ENCODE results near the gene KAZN. TPM values are rescaled to one million over a fixed set of nuclear protein-coding genes. Genes with fewer than 3 reads are reported as not detected.

KAZN gene
- polyA plus RNA-seq, 2 of the 4 experiments (the other 2 are of a cell fraction) = 1.3 to 1.9 TPM

- no peak overlapping the region for H3K4me3 ChIP-seq
- POLR2A ChIA-PET = no interaction called here
- WGBS (ENCODE audit: missing lambda C conversion rate) = 47% methylated on average over 9 of the region's 9 CpGs
Observed at GRCh38 chr1:14761291-14762153, 163.0 kb downstream of the KAZN start.

GRCh38 chr1:14763977-14764376, 165.5 kb downstream of the KAZN start:
- no peak overlapping the region for H3K27ac ChIP-seq
- ChIA-PET CTCF (no interaction called here), POLR2A (no interaction called here)
- H3K4me1 ChIP-seq = 0 out of 3 replicates have a peak, but pooled peaks cover 6% of the 10 kb centered on the region
- H3K4me3 ChIP-seq = no peak overlapping the region
- DNase-seq (ENCODE audit: low read depth in 1 of 2, low spot score in 1 of 2) (no peak), ATAC-seq (no peak), FAIRE-seq (no peak)
- no peaks in the 10 kb centered on the region for H3K9me3 ChIP-seq
- 47% methylated on average over 6 of the region's 7 CpGs for WGBS (ENCODE audit: missing lambda C conversion rate)
- no peak for TF ChIP-seq POLR2A (IDR thresholded peaks at IDR 0.05; ENCODE audit: low read length)
- H3K4me2 ChIP-seq = no peak overlapping the region

More at GRCh38 chr1:14761291-14762153, 163.0 kb downstream of the KAZN start:
- Histone ChIP-seq H3K27ac (no peak overlapping the region), H3K9me3 (no peaks in the 10 kb centered on the region), H3K4me2 (no peak overlapping the region), H3K4me1 (0 out of 3 replicates have a peak, but pooled peaks cover 6% of the 10 kb centered on the region)
- ATAC-seq (no peak), DNase-seq (ENCODE audit: low read depth in 1 of 2, low spot score in 1 of 2) (no peak), FAIRE-seq (no peak)
- CTCF ChIA-PET = no interaction called here
- TF ChIP-seq RNF2 (IDR thresholded peaks at IDR 0.05; ENCODE audit: borderline replicate concordance, low read depth) (no peak), EHMT2 (IDR thresholded peaks at IDR 0.05; ENCODE audit: low read depth) (no peak), FOSB (CRISPR knock-in tag; IDR thresholded peaks at IDR 0.05) (no peak), NR3C1 (IDR thresholded peaks at IDR 0.05) (no peak), KDM5A (IDR thresholded peaks at IDR 0.05) (no peak), EP300 (IDR thresholded peaks at IDR 0.05) (no peak), RAD21 (conservative IDR thresholded peaks at IDR 0.05 in 1 of 2, IDR thresholded peaks at IDR 0.05 in 1 of 2) (no peak), CBX8 (IDR thresholded peaks at IDR 0.05) (no peak), CHD2 (IDR thresholded peaks at IDR 0.05; ENCODE audit: low read length, partially characterized antibody) (no peak), HDAC2 (IDR thresholded peaks at IDR 0.05) (no peak), TFCP2L1 (CRISPR knock-in tag; IDR thresholded peaks at IDR 0.05) (no peak), CEBPB (IDR thresholded peaks at IDR 0.05) (no peak), MAX (IDR thresholded peaks at IDR 0.05) (no peak), GATA3 (IDR thresholded peaks at IDR 0.05; ENCODE audit: borderline replicate concordance) (no peak), CHD4 (IDR thresholded peaks at IDR 0.05; ENCODE audit: borderline replicate concordance) (no peak)
- TF ChIP-seq, protein P1, sequence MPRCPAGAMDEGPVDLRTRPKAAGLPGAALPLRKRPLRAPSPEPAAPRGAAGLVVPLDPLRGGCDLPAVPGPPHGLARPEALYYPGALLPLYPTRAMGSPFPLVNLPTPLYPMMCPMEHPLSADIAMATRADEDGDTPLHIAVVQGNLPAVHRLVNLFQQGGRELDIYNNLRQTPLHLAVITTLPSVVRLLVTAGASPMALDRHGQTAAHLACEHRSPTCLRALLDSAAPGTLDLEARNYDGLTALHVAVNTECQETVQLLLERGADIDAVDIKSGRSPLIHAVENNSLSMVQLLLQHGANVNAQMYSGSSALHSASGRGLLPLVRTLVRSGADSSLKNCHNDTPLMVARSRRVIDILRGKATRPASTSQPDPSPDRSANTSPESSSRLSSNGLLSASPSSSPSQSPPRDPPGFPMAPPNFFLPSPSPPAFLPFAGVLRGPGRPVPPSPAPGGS (IDR thresholded peaks at IDR 0.05) = no peak
- TF ChIP-seq, protein P2, sequence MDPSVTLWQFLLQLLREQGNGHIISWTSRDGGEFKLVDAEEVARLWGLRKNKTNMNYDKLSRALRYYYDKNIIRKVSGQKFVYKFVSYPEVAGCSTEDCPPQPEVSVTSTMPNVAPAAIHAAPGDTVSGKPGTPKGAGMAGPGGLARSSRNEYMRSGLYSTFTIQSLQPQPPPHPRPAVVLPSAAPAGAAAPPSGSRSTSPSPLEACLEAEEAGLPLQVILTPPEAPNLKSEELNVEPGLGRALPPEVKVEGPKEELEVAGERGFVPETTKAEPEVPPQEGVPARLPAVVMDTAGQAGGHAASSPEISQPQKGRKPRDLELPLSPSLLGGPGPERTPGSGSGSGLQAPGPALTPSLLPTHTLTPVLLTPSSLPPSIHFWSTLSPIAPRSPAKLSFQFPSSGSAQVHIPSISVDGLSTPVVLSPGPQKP (IDR thresholded peaks at IDR 0.05; ENCODE audit: low read depth, low read length) = no peak

DNA sequence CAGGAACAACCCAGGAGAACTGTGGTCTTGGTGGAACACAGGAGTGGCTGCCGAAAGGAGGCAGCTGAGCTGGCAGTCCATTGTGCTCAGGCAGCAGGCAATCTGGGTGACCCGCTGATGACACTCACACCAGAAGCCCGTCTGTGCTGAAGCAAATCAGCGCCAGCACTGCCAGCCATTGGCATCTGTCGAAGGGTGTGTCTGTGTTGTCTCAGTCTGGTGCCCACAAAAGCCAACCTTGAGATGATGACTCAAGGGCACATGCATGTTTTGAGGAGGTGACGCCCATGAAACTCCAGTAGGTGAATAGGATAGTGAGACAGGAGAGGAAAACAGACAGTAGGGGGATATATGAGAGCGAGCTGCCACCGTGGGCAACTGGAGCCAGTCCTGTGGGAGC, 167.3 kb downstream of the KAZN start:
- ATAC-seq (peak in 1 of 2 experiments; percentile 47; a peak in 2 of 6 replicates), FAIRE-seq (no peak), DNase-seq (ENCODE audit: low read depth in 1 of 2, low spot score in 1 of 2) (peak; percentile 16 to 36)
- Histone ChIP-seq H3K4me1 (0 out of 3 replicates have a peak, but pooled peaks cover 6% of the 10 kb centered on the region), H3K4me2 (peak overlapping the region; percentile 37), H3K27ac (no peak overlapping the region), H3K9me3 (no peaks in the 10 kb centered on the region), H3K4me3 (no peak overlapping the region)
- 33% methylated on average over 4 of the region's 8 CpGs for WGBS (ENCODE audit: missing lambda C conversion rate)
- ChIA-PET POLR2A (no interaction called here), CTCF (no interaction called here)
- no peak for TF ChIP-seq POLR2AphosphoS2 (conservative IDR thresholded peaks at IDR 0.05; ENCODE audit: low read length)
- no peak for TF ChIP-seq HOXB5 (CRISPR knock-in tag; IDR thresholded peaks at IDR 0.05)
- TF ChIP-seq SREBF2 (IDR thresholded peaks at IDR 0.05) = no peak
- no peak for TF ChIP-seq FOXS1 (CRISPR knock-in tag; IDR thresholded peaks at IDR 0.05)
- no peak for TF ChIP-seq KDM1A (IDR thresholded peaks at IDR 0.05; ENCODE audit: low read depth)
- TF ChIP-seq RFX5 (IDR thresholded peaks at IDR 0.05) = no peak
- no peak for TF ChIP-seq NPAS2 (CRISPR knock-in tag; IDR thresholded peaks at IDR 0.05; ENCODE audit: borderline replicate concordance)
- TF ChIP-seq ZSCAN20 (CRISPR knock-in tag; IDR thresholded peaks at IDR 0.05) = no peak
- no peak for TF ChIP-seq E2F6 (IDR thresholded peaks at IDR 0.05; ENCODE audit: borderline replicate concordance, low read depth)
- no peak for TF ChIP-seq FOSB (CRISPR knock-in tag; IDR thresholded peaks at IDR 0.05)

All from A549 (cell line).